IMR-90 (cell line): ENCODE data around the gene LRRC42.

Experiments
- CEBPB ChIP-seq: IDR thresholded peaks from 2 replicates; pipeline ENCODE4 v1.6.1; 2012; ENCODE audit warnings: low read depth, low read length, improper control_type of control experiment
- CHD1 ChIP-seq: IDR thresholded peaks from 2 replicates; pipeline ENCODE4 v1.6.1; 2012; ENCODE audit warnings: low read depth, low read length, improper control_type of control experiment
- CTCF ChIP-seq: conservative IDR thresholded peaks from 2 replicates; pipeline ENCODE4 v1.5.1; 2012; ENCODE audit warnings: mild to moderate bottlenecking, low read depth, low read length, improper control_type of control experiment
- ELK1 ChIP-seq: fragments of 150-350 bp; IDR thresholded peaks from 2 replicates; pipeline ENCODE4 v1.6.1; 2016; ENCODE audit warnings: low read depth, mild to moderate bottlenecking, low read length, moderate library complexity, borderline replicate concordance
- MAZ ChIP-seq: IDR thresholded peaks from 2 replicates; pipeline ENCODE4 v1.6.1; 2012; ENCODE audit warnings: low read depth, mild to moderate bottlenecking, low read length, improper control_type of control experiment, moderate library complexity, borderline replicate concordance
- MXI1 ChIP-seq: IDR thresholded peaks from 2 replicates; pipeline ENCODE4 v1.6.1; 2012; ENCODE audit warnings: low read depth, mild to moderate bottlenecking, low read length, moderate library complexity, borderline replicate concordance
- POLR2A ChIP-seq: IDR thresholded peaks from 2 replicates; pipeline ENCODE4 v1.6.1; 2012; ENCODE audit warnings: mild to moderate bottlenecking, low read depth, low read length
- RAD21 ChIP-seq: IDR thresholded peaks from 2 replicates; pipeline ENCODE4 v1.6.1; 2012; ENCODE audit warnings: low read length, improper control_type of control experiment
- RFX5 ChIP-seq: IDR thresholded peaks from 2 replicates; pipeline ENCODE4 v1.8.0; 2012; ENCODE audit warnings: low read depth, mild to moderate bottlenecking, low read length, moderate library complexity

GRCh38 chr1:53947172-53947907 is 1.2 kb downstream of the LRRC42 start:
- TF ChIP-seq CTCF (no peak), CHD1 (no peak), POLR2A (no peak), MXI1 (no peak), RAD21 (no peak), RFX5 (no peak), ELK1 (no peak), CEBPB (no peak), MAZ (no peak)
